ENCODE results near the gene MAP4.

Gene MAP4

DNA sequence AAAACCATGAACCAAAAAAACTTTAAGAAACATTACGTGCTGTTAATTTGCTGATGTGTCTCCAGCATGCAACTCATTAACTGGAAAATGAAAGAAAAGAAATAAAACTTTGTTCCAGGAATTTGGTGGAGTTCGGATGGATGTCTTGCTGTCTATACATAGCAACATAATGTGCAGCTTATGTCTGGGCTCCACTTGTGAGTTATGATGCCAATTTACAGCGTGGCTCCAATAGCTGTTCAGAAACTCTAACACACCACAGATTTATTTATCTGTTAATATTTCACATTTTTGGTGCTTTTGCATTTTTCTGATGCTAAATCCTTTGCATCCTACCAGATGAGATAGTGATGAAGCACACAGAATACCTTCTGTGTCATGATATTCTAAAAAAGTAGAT lies 45.1 kb downstream of the MAP4 start:
- Histone ChIP-seq H3K4me3 (ENCODE audit: low read length) (no peak overlapping the region), H4K20me1 (ENCODE audit: control insufficient read depth, insufficient read depth, low read depth, low read length) (no peaks in the 10 kb centered on the region), H3K79me2 (ENCODE audit: control insufficient read depth, low read length) (0 out of 2 replicates have a peak, but pooled peaks cover 2% of the 10 kb centered on the region), H3K4me2 (ENCODE audit: low read length) (no peak overlapping the region), H3K4me1 (ENCODE audit: control insufficient read depth, low read length) (peaks cover 26% of the 10 kb centered on the region), H3K27me3 (ENCODE audit: control insufficient read depth, low read length) (no peaks in the 10 kb centered on the region), H3K27ac (ENCODE audit: low read depth, low read length) (no peak overlapping the region), H3K9me3 (ENCODE audit: control insufficient read depth, insufficient read depth, low read length) (no peaks in the 10 kb centered on the region), H3K9me2 (replicated peaks; ENCODE audit: control insufficient read depth, low read length) (no peaks in the 10 kb centered on the region), H3K36me3 (ENCODE audit: control insufficient read depth, low read length) (0 out of 2 replicates have a peak, but pooled peaks cover 4% of the 10 kb centered on the region), H3F3A (ENCODE audit: control insufficient read depth, insufficient read depth) (peaks cover 2% of the 10 kb centered on the region; the same call in 1 of the 2 replicates)
- no peak for TF ChIP-seq EZH2phosphoT487 (IDR thresholded peaks at IDR 0.05; ENCODE audit: borderline replicate concordance, low read length)
- TF ChIP-seq, protein P1, sequence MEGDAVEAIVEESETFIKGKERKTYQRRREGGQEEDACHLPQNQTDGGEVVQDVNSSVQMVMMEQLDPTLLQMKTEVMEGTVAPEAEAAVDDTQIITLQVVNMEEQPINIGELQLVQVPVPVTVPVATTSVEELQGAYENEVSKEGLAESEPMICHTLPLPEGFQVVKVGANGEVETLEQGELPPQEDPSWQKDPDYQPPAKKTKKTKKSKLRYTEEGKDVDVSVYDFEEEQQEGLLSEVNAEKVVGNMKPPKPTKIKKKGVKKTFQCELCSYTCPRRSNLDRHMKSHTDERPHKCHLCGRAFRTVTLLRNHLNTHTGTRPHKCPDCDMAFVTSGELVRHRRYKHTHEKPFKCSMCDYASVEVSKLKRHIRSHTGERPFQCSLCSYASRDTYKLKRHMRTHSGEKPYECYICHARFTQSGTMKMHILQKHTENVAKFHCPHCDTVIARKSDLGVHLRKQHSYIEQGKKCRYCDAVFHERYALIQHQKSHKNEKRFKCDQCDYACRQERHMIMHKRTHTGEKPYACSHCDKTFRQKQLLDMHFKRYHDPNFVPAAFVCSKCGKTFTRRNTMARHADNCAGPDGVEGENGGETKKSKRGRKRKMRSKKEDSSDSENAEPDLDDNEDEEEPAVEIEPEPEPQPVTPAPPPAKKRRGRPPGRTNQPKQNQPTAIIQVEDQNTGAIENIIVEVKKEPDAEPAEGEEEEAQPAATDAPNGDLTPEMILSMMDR (IDR thresholded peaks at IDR 0.05; ENCODE audit: low read depth, low read length, poor library complexity, severe bottlenecking): no peak

- H3K27ac ChIP-seq (ENCODE audit: low read depth, low read length): no peak overlapping the region
- H3K9me3 ChIP-seq (ENCODE audit: control insufficient read depth, insufficient read depth, low read length): no peaks in the 10 kb centered on the region
- H3K9me2 ChIP-seq (replicated peaks; ENCODE audit: control insufficient read depth, low read length): no peaks in the 10 kb centered on the region
- H3K4me3 ChIP-seq (ENCODE audit: low read length): no peak overlapping the region
- TF ChIP-seq, protein P1 (IDR thresholded peaks at IDR 0.05; ENCODE audit: low read depth, low read length, poor library complexity, severe bottlenecking): no peak
- no peak for TF ChIP-seq EZH2phosphoT487 (IDR thresholded peaks at IDR 0.05; ENCODE audit: borderline replicate concordance, low read length)
- no peaks in the 10 kb centered on the region for H3F3A ChIP-seq (ENCODE audit: control insufficient read depth, insufficient read depth)
- no peaks in the 10 kb centered on the region for H3K36me3 ChIP-seq (ENCODE audit: control insufficient read depth, low read length)
- H3K27me3 ChIP-seq (ENCODE audit: control insufficient read depth, low read length): no peaks in the 10 kb centered on the region
- H3K79me2 ChIP-seq (ENCODE audit: control insufficient read depth, low read length): no peaks in the 10 kb centered on the region
- no peaks in the 10 kb centered on the region for H4K20me1 ChIP-seq (ENCODE audit: control insufficient read depth, insufficient read depth, low read depth, low read length)
- H3K4me2 ChIP-seq (ENCODE audit: low read length): no peak overlapping the region
- peaks cover 20% of the 10 kb centered on the region for H3K4me1 ChIP-seq (ENCODE audit: control insufficient read depth, low read length)
Measured at GRCh38 chr3:47964740-47965139, 51.5 kb downstream of the MAP4 start.

DNA sequence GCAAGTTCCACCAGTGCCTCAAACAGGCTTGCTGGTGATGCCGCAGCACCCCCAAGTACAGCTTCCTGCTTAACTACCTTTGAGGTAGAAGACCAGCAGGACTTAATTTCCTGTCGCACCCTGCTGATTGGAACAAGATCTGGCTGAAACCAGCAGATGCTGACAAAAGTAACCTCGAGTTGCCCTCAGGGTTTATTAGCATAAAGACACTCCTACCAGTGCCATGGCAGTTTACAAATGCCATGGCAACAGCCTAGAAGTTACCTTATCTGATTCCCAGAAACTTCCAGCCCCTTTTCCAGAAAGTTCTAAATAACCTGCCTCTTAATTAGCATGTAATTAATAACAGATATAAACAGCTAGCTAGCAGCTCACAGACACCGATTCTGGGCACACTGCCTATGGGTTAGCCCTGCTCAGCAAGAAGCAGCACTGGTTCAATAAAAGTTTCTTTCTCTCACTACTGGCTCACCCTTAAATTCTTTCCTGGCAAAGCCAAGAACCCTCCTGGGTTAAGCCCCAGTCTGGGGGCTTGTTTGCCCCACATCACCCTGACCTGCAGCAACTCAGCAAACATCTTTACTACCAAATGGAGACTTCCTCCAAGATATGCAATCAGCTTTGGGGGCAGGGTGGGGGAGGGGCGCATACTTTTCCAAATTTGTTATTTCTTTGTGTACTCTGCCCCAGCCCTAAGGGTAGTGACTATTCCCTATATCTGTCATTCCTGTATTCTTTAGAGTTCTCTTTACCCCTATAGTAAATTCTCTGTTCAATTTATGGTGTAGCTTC lies 54.2 kb downstream of the MAP4 start:
- no peaks in the 10 kb centered on the region for H3F3A ChIP-seq (ENCODE audit: control insufficient read depth, insufficient read depth)
- no peaks in the 10 kb centered on the region for H3K9me3 ChIP-seq (ENCODE audit: control insufficient read depth, insufficient read depth, low read length)
- H3K9me2 ChIP-seq (replicated peaks; ENCODE audit: control insufficient read depth, low read length): no peaks in the 10 kb centered on the region
- H3K4me2 ChIP-seq (ENCODE audit: low read length): no peak overlapping the region
- no peaks in the 10 kb centered on the region for H4K20me1 ChIP-seq (ENCODE audit: control insufficient read depth, insufficient read depth, low read depth, low read length)
- no peaks in the 10 kb centered on the region for H3K36me3 ChIP-seq (ENCODE audit: control insufficient read depth, low read length)
- no peaks in the 10 kb centered on the region for H3K79me2 ChIP-seq (ENCODE audit: control insufficient read depth, low read length)
- H3K27me3 ChIP-seq (ENCODE audit: control insufficient read depth, low read length): no peaks in the 10 kb centered on the region
- H3K27ac ChIP-seq (ENCODE audit: low read depth, low read length): no peak overlapping the region
- H3K4me1 ChIP-seq (ENCODE audit: control insufficient read depth, low read length): peaks cover 15% of the 10 kb centered on the region
- no peak overlapping the region for H3K4me3 ChIP-seq (ENCODE audit: low read length)
- TF ChIP-seq EZH2phosphoT487 (IDR thresholded peaks at IDR 0.05; ENCODE audit: borderline replicate concordance, low read length): no peak
- TF ChIP-seq, protein P1 (IDR thresholded peaks at IDR 0.05; ENCODE audit: low read depth, low read length, poor library complexity, severe bottlenecking): no peak
